ENCODE data around the gene SNX11.

SNX11 gene

DNA sequence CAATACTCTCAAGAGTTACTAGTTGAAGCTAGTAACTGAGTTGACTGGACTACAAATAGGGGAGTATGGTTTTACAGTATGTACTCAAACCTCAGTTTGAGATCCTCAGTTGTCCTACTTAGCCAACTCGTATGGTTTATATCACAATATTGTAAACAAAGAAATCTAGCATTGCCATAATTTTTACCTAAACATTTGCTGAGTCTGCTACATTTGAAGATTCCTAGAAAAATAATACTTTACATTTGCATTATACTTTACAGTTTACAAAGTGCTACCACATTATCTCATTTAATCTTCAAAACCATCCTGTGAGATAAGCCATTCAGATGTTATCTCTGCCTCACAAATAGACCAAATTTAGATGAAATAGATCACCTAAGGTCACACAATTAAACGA lies 22.6 kb upstream of the SNX11 start:
- peaks cover 15% of the 10 kb centered on the region for H3K4me1 Mint-ChIP-seq
- H3K36me3 Mint-ChIP-seq (ENCODE audit: low read depth) = peaks cover 32% of the 10 kb centered on the region
- no peak for DNase-seq
- no peak overlapping the region for H3K4me3 Mint-ChIP-seq
- no peak overlapping the region for H3K27ac Mint-ChIP-seq
- no peaks in the 10 kb centered on the region for H3K27me3 Mint-ChIP-seq (ENCODE audit: low read depth, poor library complexity)
- TF ChIP-seq, protein P1, sequence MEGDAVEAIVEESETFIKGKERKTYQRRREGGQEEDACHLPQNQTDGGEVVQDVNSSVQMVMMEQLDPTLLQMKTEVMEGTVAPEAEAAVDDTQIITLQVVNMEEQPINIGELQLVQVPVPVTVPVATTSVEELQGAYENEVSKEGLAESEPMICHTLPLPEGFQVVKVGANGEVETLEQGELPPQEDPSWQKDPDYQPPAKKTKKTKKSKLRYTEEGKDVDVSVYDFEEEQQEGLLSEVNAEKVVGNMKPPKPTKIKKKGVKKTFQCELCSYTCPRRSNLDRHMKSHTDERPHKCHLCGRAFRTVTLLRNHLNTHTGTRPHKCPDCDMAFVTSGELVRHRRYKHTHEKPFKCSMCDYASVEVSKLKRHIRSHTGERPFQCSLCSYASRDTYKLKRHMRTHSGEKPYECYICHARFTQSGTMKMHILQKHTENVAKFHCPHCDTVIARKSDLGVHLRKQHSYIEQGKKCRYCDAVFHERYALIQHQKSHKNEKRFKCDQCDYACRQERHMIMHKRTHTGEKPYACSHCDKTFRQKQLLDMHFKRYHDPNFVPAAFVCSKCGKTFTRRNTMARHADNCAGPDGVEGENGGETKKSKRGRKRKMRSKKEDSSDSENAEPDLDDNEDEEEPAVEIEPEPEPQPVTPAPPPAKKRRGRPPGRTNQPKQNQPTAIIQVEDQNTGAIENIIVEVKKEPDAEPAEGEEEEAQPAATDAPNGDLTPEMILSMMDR (IDR thresholded peaks at IDR 0.05) = no peak
- no peaks in the 10 kb centered on the region for H3K9me3 Mint-ChIP-seq

DNA sequence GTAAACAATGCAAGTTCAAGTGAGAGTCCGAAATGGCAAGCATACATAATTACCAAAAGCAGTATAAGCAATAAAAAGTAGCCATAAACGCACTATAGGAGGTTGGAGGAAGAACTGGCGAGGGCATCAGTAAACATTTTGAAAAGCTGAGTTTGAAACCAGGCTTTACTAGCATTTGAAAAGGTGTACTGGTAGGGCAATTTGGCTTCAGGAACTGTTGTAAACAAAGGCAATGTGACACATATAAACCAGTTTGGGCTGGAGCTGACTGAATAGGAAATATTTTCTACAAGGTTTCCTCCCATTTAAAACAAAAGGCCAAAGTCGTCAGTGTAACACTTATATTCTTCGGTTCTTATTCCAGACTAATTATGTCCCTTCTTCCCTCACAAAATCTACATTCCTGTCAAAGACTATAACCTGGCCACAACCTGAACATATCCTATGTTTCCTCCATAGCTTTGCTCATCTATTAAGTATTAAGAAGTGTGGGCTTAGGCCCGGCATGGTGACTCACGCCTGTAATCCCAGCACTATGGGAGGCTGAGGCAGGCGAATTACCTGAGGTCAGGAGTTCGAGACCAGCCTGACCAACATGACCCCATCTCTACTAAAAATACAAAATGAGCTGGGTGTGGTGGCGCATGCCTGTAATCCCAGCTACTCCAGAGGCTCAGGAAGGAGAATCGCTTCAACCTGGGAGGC lies 14.1 kb upstream of the SNX11 start:
- Mint-ChIP-seq H3K9me3 (no peaks in the 10 kb centered on the region), H3K27me3 (ENCODE audit: low read depth, poor library complexity) (no peaks in the 10 kb centered on the region), H3K4me3 (no peak overlapping the region), H3K27ac (peak overlapping the region; percentile 51), H3K36me3 (ENCODE audit: low read depth) (peaks cover 60% of the 10 kb centered on the region), H3K4me1 (peaks cover 12% of the 10 kb centered on the region)
- no peak for DNase-seq
- TF ChIP-seq, protein P1 (IDR thresholded peaks at IDR 0.05) = no peak

DNA sequence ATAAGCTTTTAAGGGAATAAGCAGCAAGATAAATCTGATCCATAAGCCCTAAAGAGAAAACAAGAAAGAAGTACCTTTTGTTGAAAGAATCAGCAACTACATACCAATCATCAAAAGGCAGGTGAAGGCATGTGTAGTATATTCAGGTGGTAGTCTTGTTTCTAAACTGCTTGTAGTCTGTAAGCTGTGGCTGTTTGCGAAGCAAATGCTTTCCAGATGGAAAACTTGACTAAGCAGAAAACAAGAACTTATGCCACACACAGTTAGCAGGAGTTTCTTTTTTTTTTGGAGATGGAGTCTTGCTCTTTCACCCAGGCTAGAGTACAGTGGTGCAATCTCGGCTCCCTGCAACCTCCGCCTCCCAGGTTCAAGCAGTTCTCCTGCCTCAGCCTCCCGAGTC lies 12.0 kb upstream of the SNX11 start:
- H3K27ac Mint-ChIP-seq = peak overlapping the region; percentile 68
- DNase-seq = no peak
- H3K4me3 Mint-ChIP-seq = no peak overlapping the region
- peaks cover 24% of the 10 kb centered on the region for H3K4me1 Mint-ChIP-seq
- peaks cover 59% of the 10 kb centered on the region for H3K36me3 Mint-ChIP-seq (ENCODE audit: low read depth)
- no peaks in the 10 kb centered on the region for H3K9me3 Mint-ChIP-seq
- H3K27me3 Mint-ChIP-seq (ENCODE audit: low read depth, poor library complexity) = no peaks in the 10 kb centered on the region
- TF ChIP-seq, protein P1 (IDR thresholded peaks at IDR 0.05) = no peak

DNA sequence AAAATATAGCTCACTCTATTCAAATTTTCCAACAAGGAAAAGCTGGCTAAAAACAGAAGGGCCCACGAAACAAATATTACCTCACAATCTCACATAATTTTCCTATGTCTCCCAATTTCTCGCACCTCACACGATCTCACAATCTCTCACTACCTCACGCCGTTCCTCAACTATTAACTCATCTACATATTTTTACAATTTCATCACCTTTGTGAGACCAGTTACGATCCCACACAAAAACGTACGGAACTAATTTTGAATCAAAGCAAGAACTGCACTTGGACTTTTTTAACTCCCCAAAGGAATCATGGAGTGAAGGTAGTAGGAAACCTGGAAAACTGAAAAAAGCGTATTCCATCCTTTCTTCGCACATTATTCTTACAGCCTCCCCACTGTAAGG lies 7.4 kb upstream of the SNX11 start:
- Mint-ChIP-seq H3K27ac (peak overlapping the region; percentile 99), H3K9me3 (peaks cover 22% of the 10 kb centered on the region), H3K4me3 (peak overlapping the region; percentile 100), H3K4me1 (peaks cover 18% of the 10 kb centered on the region), H3K36me3 (ENCODE audit: low read depth) (peaks cover 33% of the 10 kb centered on the region), H3K27me3 (ENCODE audit: low read depth, poor library complexity) (peaks cover 5% of the 10 kb centered on the region)
- DNase-seq = no peak
- TF ChIP-seq, protein P1 (IDR thresholded peaks at IDR 0.05) = no peak

DNA sequence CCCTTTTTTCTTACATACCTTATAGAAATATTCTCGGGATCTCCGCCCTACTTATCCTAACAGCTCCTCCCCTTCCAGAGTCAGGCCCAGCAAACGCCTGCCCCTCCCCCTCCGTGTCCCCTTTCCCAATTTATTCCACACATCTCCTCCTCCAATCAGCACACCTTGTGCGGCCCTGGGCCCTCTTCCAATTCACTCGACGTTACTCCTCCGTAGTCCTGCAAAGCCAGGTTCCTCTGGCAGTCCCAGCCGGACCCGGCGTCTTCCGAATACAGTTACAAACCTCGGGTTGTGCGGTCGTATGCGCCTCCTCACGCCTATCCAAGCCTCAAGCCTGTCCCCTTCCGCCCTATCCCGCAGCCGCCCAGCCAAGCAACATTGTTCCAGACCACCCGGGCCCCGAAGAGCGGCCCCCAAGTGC lies 7.0 kb upstream of the SNX11 start:
- Mint-ChIP-seq H3K4me1 (peaks cover 18% of the 10 kb centered on the region), H3K27me3 (ENCODE audit: low read depth, poor library complexity) (peaks cover 5% of the 10 kb centered on the region), H3K9me3 (peaks cover 22% of the 10 kb centered on the region), H3K4me3 (peak overlapping the region; percentile 100), H3K27ac (peak overlapping the region; percentile 99), H3K36me3 (ENCODE audit: low read depth) (peaks cover 28% of the 10 kb centered on the region)
- TF ChIP-seq, protein P1 (IDR thresholded peaks at IDR 0.05) = no peak
- DNase-seq = peak; percentile 73
